NCI-H1694 treated with DMSO at 0.1 percent for 48 hours (cell line): ENCODE results near the gene MAP1LC3C.

ENCODE experiments used
- DNase-seq: peaks from one replicate; lab custom pipeline; 2025; lab: John Stamatoyannopoulos, UW

Gene MAP1LC3C

GRCh38 chr1:241999026-241999425, at the start of gene MAP1LC3C:
MAP1LC3C (minus strand) TSS chr1:241999098; CDS start chr1:241999008, 90 bp downstream.
- no peak for DNase-seq

- DNase-seq: no peak
These were observed 44.3 kb upstream of the MAP1LC3C start for GRCh38 chr1:242043165-242043564.

GRCh38 chr1:242034392-242034791, 35.5 kb upstream of the MAP1LC3C start:
- DNase-seq: no peak

GRCh38 chr1:242033447-242033846, 34.5 kb upstream of the MAP1LC3C start:
- DNase-seq: no peak

GRCh38 chr1:242030071-242030470, 31.2 kb upstream of the MAP1LC3C start:
- no peak for DNase-seq

GRCh38 chr1:242025681-242026080, 26.8 kb upstream of the MAP1LC3C start:
- no peak for DNase-seq

GRCh38 chr1:242023805-242024204, 24.9 kb upstream of the MAP1LC3C start:
- DNase-seq: no peak

- DNase-seq: no peak
These were observed 20.1 kb upstream of the MAP1LC3C start for GRCh38 chr1:242019018-242019417.

GRCh38 chr1:242017580-242018233, 18.8 kb upstream of the MAP1LC3C start:
- DNase-seq: peak; percentile 26

- no peak for DNase-seq
These were observed 17.6 kb upstream of the MAP1LC3C start for GRCh38 chr1:242016479-242016878.

- DNase-seq: no peak
These were observed 13.2 kb upstream of the MAP1LC3C start for GRCh38 chr1:242011894-242012660.

GRCh38 chr1:242008826-242009495, 10.1 kb upstream of the MAP1LC3C start:
- no peak for DNase-seq

GRCh38 chr1:242006976-242007375, 8.1 kb upstream of the MAP1LC3C start:
- no peak for DNase-seq

- no peak for DNase-seq
These were observed 7.1 kb upstream of the MAP1LC3C start for GRCh38 chr1:242005866-242006535.

- no peak for DNase-seq
These were observed 6.0 kb upstream of the MAP1LC3C start for GRCh38 chr1:242004751-242005495.

GRCh38 chr1:242002510-242002909, 3.6 kb upstream of the MAP1LC3C start:
- DNase-seq: no peak

- no peak for DNase-seq
These were observed 3.2 kb upstream of the MAP1LC3C start for GRCh38 chr1:242002072-242002471.

- DNase-seq: no peak
These were observed 1.5 kb upstream of the MAP1LC3C start for GRCh38 chr1:242000434-242000833.

- DNase-seq: no peak
These were observed 431 bp downstream of the MAP1LC3C start for GRCh38 chr1:241998412-241998921.

GRCh38 chr1:241997401-241997998, 1.4 kb downstream of the MAP1LC3C start:
- no peak for DNase-seq

GRCh38 chr1:241994171-241994570, 4.7 kb downstream of the MAP1LC3C start:
- DNase-seq: no peak
